ENCODE measurements around the gene SORCS1.

SORCS1 gene

DNA sequence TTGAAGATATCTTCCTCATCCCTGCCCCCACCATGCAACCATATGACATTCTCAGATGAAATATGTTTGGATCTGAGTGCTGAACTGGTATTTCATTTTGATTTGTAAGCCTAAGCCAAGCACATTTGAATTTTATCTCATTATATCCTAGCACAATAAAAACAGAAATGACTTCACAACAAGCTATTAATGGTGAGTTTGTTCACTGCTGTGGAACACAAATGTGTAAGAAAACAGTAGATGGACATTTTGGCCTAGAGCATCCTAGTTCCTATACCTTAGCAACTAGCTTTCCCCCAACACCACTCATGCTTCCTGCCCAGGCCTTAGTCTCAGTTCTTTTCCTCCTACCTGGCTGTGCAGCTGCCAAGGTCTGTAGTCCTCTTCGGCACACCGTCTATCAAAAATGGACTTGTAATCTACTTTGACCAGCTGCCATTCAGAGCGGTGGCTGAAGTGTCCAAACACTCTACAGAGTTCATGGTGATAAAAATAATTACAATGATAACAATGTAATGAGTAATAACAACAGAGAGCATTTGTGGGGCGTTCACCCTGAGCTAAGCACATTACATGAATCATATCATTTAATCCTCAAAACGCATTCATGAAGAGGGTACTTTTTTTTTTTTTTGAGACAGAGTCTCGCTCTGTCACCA is 491.9 kb downstream of the SORCS1 start:
- TF ChIP-seq, protein P1, sequence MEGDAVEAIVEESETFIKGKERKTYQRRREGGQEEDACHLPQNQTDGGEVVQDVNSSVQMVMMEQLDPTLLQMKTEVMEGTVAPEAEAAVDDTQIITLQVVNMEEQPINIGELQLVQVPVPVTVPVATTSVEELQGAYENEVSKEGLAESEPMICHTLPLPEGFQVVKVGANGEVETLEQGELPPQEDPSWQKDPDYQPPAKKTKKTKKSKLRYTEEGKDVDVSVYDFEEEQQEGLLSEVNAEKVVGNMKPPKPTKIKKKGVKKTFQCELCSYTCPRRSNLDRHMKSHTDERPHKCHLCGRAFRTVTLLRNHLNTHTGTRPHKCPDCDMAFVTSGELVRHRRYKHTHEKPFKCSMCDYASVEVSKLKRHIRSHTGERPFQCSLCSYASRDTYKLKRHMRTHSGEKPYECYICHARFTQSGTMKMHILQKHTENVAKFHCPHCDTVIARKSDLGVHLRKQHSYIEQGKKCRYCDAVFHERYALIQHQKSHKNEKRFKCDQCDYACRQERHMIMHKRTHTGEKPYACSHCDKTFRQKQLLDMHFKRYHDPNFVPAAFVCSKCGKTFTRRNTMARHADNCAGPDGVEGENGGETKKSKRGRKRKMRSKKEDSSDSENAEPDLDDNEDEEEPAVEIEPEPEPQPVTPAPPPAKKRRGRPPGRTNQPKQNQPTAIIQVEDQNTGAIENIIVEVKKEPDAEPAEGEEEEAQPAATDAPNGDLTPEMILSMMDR (IDR thresholded peaks at IDR 0.05; ENCODE audit: unreplicated experiment in 3 of 3): no peak
- no peak overlapping the region for H3K4me3 Mint-ChIP-seq
- peaks cover 4% of the 10 kb centered on the region for H3K36me3 Mint-ChIP-seq (ENCODE audit: low read depth)
- H3K4me1 Mint-ChIP-seq: no peaks in the 10 kb centered on the region
- H3K27me3 Mint-ChIP-seq (ENCODE audit: low read depth): peaks cover 3% of the 10 kb centered on the region
- H3K27ac Mint-ChIP-seq: no peak overlapping the region
- peaks cover 8% of the 10 kb centered on the region for H3K9me3 Mint-ChIP-seq

DNA sequence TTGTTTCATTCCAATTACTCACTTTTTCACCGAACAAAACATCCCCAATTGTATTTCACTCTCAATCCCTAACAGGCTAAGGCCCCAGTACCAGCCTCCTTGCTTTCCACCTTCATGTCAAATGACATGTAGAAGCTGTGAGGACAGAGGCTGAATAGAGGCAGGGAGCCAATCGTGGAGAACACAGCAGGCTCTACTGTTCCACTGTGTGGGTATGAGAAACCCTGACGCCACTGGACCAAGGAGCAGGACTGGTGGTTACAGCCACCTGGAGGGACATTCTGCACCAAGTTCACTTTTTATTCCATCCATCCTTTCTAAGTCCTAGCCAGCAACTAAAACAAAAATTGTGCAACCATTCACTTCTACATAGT is 502.8 kb downstream of the SORCS1 start:
- H3K9me3 Mint-ChIP-seq: peaks cover 10% of the 10 kb centered on the region
- no peaks in the 10 kb centered on the region for H3K36me3 Mint-ChIP-seq (ENCODE audit: low read depth)
- no peaks in the 10 kb centered on the region for H3K27me3 Mint-ChIP-seq (ENCODE audit: low read depth)
- TF ChIP-seq, protein P1 (IDR thresholded peaks at IDR 0.05; ENCODE audit: unreplicated experiment in 3 of 3): no peak
- H3K27ac Mint-ChIP-seq: no peak overlapping the region
- no peaks in the 10 kb centered on the region for H3K4me1 Mint-ChIP-seq
- H3K4me3 Mint-ChIP-seq: no peak overlapping the region

DNA sequence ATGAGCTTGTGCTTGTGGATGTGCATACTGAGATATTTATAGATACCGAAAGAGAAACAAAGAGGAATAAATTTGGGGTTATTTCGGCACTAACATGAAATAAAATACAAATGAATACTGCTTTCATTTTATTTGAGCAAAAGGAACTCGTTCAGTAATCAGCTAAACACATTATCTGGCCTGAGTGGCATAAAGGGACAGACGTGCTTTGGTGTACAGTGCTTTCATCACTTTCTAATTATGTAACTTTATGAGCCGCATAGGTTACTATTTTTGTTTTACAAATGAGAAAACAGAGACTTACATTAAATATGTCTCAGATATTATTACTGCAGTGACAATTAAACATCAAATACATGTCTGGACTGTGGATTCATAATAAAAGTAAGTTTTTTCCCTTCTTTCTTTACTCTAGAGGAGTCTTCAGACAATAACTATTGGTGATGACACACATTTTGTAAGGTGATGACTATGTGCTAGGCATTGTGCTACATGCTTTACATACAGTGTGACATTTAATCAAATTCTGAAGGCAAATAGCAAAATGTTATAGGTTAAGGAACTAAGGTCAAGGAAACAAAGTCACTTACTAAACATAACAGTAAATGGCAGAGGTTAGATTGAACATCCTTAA is 503.3 kb downstream of the SORCS1 start:
- Mint-ChIP-seq H3K4me1 (no peaks in the 10 kb centered on the region), H3K4me3 (no peak overlapping the region), H3K27me3 (ENCODE audit: low read depth) (no peaks in the 10 kb centered on the region), H3K36me3 (ENCODE audit: low read depth) (no peaks in the 10 kb centered on the region), H3K27ac (no peak overlapping the region), H3K9me3 (peaks cover 10% of the 10 kb centered on the region)
- TF ChIP-seq, protein P1 (IDR thresholded peaks at IDR 0.05; ENCODE audit: unreplicated experiment in 3 of 3): no peak

DNA sequence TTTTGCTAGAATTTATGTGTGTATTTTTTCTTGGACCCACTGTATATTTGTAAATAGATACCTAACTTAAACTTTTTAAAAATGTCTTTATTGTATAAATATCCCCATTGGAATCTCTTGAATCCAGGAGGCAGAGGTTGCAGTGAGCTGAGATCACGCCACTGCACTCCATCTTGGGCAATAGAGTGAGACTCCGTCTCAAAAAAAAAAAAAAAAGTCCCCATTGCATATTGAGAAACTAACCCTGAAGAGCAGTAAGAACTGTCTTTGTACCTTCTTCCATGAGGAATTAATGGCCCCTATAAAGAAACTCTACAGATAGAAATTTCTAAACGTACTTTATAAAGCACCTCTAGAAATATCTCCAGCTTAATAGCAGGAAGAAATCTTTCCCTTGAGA is 504.0 kb downstream of the SORCS1 start:
- Mint-ChIP-seq H3K4me3 (no peak overlapping the region), H3K27ac (no peak overlapping the region), H3K9me3 (peaks cover 10% of the 10 kb centered on the region), H3K36me3 (ENCODE audit: low read depth) (no peaks in the 10 kb centered on the region), H3K27me3 (ENCODE audit: low read depth) (no peaks in the 10 kb centered on the region), H3K4me1 (peaks cover 5% of the 10 kb centered on the region)
- TF ChIP-seq, protein P1 (IDR thresholded peaks at IDR 0.05; ENCODE audit: unreplicated experiment in 3 of 3): no peak

DNA sequence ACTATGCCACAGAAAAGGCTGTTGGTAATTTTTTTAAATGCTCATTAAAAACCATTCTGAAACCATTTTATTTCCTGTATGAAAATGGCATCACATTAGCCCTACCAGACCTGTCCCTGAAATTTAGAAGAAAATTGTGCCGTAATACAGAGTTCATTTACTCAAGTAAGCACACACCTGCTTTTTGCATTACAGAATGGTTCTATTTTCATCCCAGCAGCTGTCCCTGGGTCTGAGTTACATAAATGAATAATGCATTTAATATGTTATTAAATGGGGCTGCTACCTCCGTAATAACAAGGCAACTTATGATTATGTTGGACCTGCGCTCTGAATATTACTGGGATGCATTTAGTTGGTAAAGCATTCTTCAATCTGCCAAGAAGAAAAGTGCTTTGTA is 508.9 kb downstream of the SORCS1 start:
- H3K36me3 Mint-ChIP-seq (ENCODE audit: low read depth): no peaks in the 10 kb centered on the region
- no peak overlapping the region for H3K4me3 Mint-ChIP-seq
- no peak overlapping the region for H3K27ac Mint-ChIP-seq
- peaks cover 16% of the 10 kb centered on the region for H3K4me1 Mint-ChIP-seq
- TF ChIP-seq, protein P1 (IDR thresholded peaks at IDR 0.05; ENCODE audit: unreplicated experiment in 3 of 3): no peak
- no peaks in the 10 kb centered on the region for H3K27me3 Mint-ChIP-seq (ENCODE audit: low read depth)
- no peaks in the 10 kb centered on the region for H3K9me3 Mint-ChIP-seq

DNA sequence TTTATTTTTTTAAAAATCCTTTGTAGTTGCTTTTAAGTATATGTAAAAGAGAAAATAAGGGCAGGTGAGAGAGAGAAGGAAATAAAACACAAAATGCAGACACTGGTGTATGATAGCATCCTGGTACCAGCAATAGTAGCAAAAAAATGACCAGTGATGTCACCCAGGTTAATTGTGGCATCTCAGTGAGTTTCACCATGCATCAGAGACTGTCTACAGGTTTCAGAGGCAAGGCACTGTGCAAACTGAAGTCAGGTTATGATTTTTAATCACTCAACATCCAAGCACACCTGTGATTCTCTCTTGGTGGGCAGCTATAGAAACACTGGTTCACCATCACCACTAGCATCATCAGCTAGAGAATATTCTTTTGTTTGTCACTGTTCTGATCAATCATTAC is 509.3 kb downstream of the SORCS1 start:
- no peaks in the 10 kb centered on the region for H3K27me3 Mint-ChIP-seq (ENCODE audit: low read depth)
- no peaks in the 10 kb centered on the region for H3K9me3 Mint-ChIP-seq
- H3K36me3 Mint-ChIP-seq (ENCODE audit: low read depth): no peaks in the 10 kb centered on the region
- TF ChIP-seq, protein P1 (IDR thresholded peaks at IDR 0.05; ENCODE audit: unreplicated experiment in 3 of 3): no peak
- H3K4me1 Mint-ChIP-seq: peaks cover 16% of the 10 kb centered on the region
- H3K27ac Mint-ChIP-seq: no peak overlapping the region
- H3K4me3 Mint-ChIP-seq: no peak overlapping the region

Measured in nephron (organoid).